Measurements from ENCODE around the gene PIM3.

The PIM3 gene

DNA sequence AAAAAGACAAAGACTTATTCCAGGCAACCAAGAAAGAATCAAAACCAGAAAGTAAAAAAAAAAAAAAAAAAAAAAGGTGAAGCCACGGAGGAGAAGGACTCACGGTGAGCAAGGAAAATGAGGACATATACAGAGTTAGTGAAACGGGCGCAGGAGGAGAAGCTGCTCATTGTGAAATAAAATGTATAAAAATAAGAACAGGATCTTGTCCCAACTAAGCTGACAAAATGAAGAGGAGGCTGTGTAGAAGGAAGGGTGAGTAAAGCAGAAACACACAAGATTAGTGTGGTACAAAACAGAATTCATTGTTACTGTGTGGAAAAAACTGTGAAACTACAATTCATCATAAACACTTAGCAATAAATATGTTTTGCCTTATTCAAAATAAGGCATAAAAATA, 44.3 kb downstream of the PIM3 start:
- Histone ChIP-seq H3K9ac (ENCODE audit: low read length) (no peak overlapping the region), H3K9me3 (ENCODE audit: control insufficient read depth, low read length) (no peaks in the 10 kb centered on the region), H3K27me3 (ENCODE audit: control insufficient read depth, insufficient read depth, low read length) (peaks cover 9% of the 10 kb centered on the region), H3K4me1 (ENCODE audit: control insufficient read depth, insufficient read depth, low read length) (peaks cover 49% of the 10 kb centered on the region), H3K36me3 (ENCODE audit: control insufficient read depth, insufficient read depth, low read length) (no peaks in the 10 kb centered on the region), H3K4me3 (ENCODE audit: low read length) (no peak overlapping the region)

DNA sequence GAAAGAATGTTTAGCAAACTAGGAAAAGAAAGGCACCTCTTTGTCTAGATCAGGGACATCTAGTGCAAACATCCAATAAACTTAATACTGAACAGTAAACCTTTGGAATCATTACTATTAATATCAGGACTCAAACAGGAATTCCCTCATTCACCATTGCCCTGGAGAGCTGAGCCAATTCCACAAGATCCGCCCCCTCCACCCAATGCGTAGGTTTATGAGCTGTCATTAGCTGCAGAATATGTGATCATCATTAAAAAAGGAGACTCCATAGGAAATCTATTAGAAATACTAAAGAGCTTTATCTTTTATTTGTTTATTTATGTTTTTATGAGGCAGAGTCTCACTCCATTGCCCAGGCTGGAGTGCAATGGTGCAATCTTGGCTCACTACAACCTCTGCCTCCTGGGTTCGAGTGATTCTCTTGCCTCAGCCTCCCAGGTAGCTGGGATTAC, 46.5 kb downstream of the PIM3 start:
- no peak overlapping the region for H3K4me3 ChIP-seq (ENCODE audit: low read length)
- peaks cover 45% of the 10 kb centered on the region for H3K4me1 ChIP-seq (ENCODE audit: control insufficient read depth, insufficient read depth, low read length)
- H3K9ac ChIP-seq (ENCODE audit: low read length): no peak overlapping the region
- H3K27me3 ChIP-seq (ENCODE audit: control insufficient read depth, insufficient read depth, low read length): peaks cover 22% of the 10 kb centered on the region
- no peaks in the 10 kb centered on the region for H3K36me3 ChIP-seq (ENCODE audit: control insufficient read depth, insufficient read depth, low read length)
- no peaks in the 10 kb centered on the region for H3K9me3 ChIP-seq (ENCODE audit: control insufficient read depth, low read length)

DNA sequence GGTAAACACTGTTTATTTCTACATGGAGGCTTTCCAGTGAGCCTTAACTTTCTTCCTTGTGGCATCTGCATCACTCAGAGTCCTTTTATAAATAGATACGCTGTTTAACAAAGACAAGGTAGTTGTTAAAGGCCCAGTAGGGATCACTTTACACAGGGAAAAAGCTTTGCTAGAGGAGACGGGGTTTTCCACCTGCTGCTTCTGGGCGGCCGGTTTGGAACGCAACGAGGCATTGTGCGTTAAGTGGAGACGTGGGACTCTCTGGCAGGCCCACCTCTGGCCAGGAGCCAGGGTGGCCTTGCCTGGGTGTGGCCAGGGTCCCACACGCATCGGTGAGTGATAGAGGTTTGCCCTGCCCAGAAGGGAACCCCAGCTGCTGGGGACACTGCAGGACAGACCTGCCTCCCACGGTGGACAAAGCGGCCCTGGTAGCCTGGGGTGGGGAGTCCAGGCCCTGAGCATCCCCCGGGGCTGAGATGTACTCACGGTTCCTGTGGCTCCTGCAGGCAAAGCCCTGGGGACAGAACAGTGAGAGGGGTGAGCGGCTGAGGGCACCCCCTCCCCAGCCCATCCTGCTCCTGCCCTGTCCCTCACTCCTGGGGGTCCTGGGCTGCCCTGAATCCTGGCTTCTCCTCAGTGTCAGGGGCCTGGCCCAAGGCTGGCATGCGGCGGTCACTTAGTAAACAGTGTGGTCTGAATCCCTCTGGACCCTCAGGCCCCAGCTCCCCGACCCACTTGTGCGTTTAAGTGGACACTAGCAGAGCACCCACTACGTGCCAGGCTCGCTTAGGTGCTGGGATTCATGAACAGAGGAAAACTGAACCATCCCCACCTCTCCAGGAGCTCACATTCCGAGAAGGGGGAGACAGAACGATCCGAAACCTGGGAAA, 47.8 kb downstream of the PIM3 start:
- peaks cover 56% of the 10 kb centered on the region for H3K4me1 ChIP-seq (ENCODE audit: control insufficient read depth, insufficient read depth, low read length)
- H3K9me3 ChIP-seq (ENCODE audit: control insufficient read depth, low read length): no peaks in the 10 kb centered on the region
- peak overlapping the region; percentile 28 for H3K9ac ChIP-seq (ENCODE audit: low read length)
- no peak overlapping the region for H3K4me3 ChIP-seq (ENCODE audit: low read length)
- H3K27me3 ChIP-seq (ENCODE audit: control insufficient read depth, insufficient read depth, low read length): peaks cover 32% of the 10 kb centered on the region
- no peaks in the 10 kb centered on the region for H3K36me3 ChIP-seq (ENCODE audit: control insufficient read depth, insufficient read depth, low read length)

DNA sequence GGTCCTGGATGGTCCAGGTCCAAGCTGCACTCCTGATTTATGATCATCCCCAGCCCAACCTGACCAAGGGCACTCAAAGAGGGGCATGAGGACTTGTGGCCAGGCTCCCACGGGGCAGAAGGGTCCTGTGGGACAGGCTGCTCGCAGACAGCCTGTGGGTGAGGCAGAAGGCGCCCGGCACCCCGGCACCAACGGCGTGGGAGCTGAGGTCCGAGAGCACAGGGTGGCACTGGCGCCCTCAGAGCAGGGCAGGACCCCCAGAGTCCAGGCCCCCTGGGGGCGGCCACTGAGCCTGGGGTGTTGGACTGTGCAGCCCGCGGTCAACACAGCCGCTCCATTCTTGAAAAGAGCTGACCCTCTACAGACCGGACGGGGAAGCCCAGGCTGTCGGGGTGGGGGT, 48.7 kb downstream of the PIM3 start:
- Histone ChIP-seq H3K36me3 (ENCODE audit: control insufficient read depth, insufficient read depth, low read length) (no peaks in the 10 kb centered on the region), H3K9ac (ENCODE audit: low read length) (no peak overlapping the region), H3K4me3 (ENCODE audit: low read length) (no peak overlapping the region), H3K27me3 (ENCODE audit: control insufficient read depth, insufficient read depth, low read length) (peaks cover 41% of the 10 kb centered on the region), H3K9me3 (ENCODE audit: control insufficient read depth, low read length) (no peaks in the 10 kb centered on the region), H3K4me1 (ENCODE audit: control insufficient read depth, insufficient read depth, low read length) (peaks cover 60% of the 10 kb centered on the region)

DNA sequence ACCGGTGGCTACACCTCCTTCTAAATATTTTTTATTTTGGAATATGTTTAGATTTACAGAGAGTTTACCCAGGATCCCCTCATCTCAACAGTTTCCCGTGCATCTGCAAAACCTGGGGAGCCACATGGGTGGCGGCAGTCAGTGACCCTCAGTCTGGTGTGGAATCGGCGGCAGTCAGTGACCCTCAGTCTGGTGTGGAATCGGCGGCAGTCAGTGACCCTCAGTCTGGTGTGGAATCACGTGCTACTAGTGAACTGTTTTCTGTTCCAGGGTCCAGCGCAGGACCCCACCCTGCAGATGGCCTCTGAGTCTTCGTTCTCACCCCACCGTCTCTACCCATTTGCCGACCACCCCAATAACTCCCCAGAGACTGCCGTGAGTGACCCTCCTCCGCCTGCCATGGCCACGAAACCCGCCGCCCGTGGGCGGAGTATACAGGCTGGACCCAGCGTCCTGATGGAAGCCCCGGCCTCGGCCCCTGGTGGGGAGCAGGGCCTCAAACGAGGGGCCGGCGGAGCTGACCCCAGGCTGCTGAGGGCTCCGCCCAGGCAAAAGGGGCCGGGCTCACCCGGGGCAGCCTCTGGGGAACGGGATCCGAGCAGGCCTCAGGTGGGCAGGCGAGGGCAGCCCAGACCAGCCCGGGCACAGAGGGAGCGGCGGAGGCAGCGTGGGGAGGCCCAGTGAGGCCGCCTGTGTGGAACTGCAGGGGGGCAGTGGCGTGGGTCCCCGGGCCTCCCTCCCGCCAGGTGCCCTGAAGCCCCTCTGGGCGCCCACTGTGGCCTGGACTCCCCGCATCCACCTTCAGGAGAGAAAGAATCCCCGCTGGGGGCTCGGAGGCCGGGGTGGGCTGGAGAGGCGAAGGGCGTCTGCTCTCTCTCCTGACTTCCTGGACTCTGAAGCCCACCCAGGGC, 49.4 kb downstream of the PIM3 start:
- Histone ChIP-seq H3K27me3 (ENCODE audit: control insufficient read depth, insufficient read depth, low read length) (peaks cover 49% of the 10 kb centered on the region), H3K36me3 (ENCODE audit: control insufficient read depth, insufficient read depth, low read length) (no peaks in the 10 kb centered on the region), H3K4me1 (ENCODE audit: control insufficient read depth, insufficient read depth, low read length) (peaks cover 68% of the 10 kb centered on the region), H3K4me3 (ENCODE audit: low read length) (no peak overlapping the region), H3K9ac (ENCODE audit: low read length) (no peak overlapping the region), H3K9me3 (ENCODE audit: control insufficient read depth, low read length) (no peaks in the 10 kb centered on the region)

DNA sequence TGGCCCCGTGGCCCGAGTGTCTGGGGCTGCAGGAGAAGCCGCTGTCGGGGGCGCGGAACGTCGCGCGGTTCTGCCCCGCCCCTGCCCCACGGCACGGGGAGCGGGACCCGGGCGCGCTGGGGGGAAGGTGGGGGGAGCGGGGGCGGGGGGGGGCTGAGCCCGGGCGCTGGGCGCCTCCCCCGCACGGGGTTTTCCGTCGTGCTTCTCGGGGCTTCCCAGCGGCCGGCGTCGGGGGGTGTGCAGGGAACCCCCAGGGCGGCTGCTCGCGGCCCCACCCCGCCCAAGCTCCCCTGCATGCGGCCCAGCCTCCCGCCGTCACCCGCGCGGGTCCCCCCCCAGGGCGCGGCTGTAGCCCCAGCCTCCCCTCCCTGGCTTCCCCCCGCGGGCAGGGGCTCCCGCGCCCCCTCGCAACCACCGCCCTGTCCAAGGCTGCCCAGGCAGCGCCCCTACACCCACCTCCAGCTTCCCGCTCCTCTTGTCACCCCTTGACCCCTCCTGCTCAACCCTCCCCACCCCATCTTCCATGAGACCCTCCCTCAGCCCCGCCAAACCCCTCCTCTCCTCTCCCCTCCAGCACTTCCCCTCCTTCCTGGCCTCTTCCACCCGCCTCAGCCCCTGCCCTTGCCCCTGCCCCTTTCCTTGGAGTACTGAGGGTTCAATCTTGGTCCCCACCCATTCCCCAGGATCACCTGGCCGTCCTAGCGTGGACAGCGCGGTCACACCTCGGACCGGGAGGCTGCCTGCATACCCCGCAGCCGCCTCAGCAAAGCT, 50.3 kb downstream of the PIM3 start:
- Histone ChIP-seq H3K4me3 (ENCODE audit: low read length) (no peak overlapping the region), H3K4me1 (ENCODE audit: control insufficient read depth, insufficient read depth, low read length) (peaks cover 66% of the 10 kb centered on the region), H3K9ac (ENCODE audit: low read length) (no peak overlapping the region), H3K36me3 (ENCODE audit: control insufficient read depth, insufficient read depth, low read length) (no peaks in the 10 kb centered on the region), H3K27me3 (ENCODE audit: control insufficient read depth, insufficient read depth, low read length) (peaks cover 52% of the 10 kb centered on the region), H3K9me3 (ENCODE audit: control insufficient read depth, low read length) (no peaks in the 10 kb centered on the region)

DNA sequence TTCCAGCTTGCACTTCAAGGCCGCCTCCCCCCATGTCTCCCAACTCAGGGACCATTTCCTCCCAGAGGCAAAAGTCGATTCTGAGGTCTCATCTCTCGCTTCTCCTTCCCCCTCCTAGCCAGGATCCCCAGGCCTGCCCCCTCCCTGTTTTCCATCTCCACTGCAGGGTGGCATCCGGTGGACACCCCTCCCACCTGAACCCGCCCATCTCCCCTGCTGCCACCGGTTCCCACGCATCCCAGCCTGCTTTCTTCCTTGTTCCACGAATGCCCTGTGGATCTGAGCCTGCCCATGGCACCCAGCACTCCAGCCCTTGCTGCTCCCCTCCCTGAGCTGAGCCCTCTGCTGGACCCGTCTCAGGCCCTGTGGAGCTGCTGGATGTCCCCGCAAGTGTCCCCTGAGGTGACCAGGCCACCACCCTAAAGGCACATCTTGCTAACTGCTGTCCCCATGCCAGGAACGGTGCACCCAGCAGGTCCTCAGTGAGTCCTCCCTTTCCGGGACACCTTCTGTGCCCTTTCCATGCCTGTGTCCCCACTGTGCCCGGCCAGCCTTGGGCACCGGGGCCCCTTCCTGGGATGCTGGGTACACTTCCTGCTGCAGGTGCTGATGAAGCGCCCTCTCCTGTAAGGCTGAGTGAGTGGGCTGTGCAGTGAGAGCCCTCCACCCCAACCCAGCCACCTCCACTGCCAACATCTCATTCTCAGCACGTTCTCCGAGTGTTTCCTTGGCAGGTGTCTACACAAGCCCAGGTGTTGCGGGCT, 51.1 kb downstream of the PIM3 start:
- no peak overlapping the region for H3K9ac ChIP-seq (ENCODE audit: low read length)
- H3K4me1 ChIP-seq (ENCODE audit: control insufficient read depth, insufficient read depth, low read length): peaks cover 67% of the 10 kb centered on the region
- no peaks in the 10 kb centered on the region for H3K36me3 ChIP-seq (ENCODE audit: control insufficient read depth, insufficient read depth, low read length)
- no peaks in the 10 kb centered on the region for H3K9me3 ChIP-seq (ENCODE audit: control insufficient read depth, low read length)
- peaks cover 59% of the 10 kb centered on the region for H3K27me3 ChIP-seq (ENCODE audit: control insufficient read depth, insufficient read depth, low read length)
- no peak overlapping the region for H3K4me3 ChIP-seq (ENCODE audit: low read length)

DNA sequence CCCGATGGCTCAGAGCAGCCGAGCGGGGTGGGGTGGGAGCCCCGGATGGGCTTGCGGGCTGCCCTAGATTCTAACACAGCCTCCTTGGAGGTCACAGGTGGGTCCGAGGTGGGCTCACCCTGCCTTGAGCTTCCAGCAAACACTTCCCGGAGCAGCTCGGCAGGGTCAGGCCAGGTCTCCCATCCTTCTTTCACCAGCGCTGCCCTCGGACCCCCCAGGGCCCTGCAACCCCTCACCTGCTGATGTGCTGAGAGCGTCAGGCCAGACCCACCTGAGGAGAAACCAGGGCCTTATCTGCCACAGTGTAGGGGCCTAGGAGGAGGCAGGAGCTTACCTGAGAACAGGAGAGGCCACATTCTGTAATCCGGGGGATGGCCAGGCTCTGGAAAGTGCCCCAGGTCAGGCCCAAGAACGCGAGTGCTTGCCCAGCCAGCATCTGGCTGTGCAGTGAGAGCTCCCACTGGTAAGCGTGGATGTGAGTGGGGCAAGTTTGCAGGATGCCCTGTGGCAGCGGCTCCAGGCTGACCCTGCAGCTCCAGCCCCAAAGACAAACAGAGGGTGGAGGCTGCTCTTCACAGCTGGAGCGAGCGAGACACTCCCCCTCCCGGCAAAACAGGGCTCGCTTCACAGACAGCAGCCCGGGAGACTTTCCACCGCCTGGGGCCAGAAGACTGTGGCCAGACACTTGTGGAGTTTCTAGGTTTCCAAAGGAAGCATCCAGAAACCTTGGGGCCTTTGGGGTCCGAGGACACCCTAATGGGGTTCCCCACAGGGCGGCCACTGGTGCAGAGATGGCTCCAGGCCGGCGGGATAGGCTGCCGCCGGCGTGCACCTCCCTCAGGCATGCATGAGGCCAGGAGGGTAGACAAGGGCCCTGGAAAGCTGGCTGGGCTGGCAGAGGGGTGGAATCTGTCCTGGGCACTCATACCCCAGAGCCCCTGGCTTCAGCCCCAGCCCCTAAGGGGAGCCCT, 51.9 kb downstream of the PIM3 start, which contains the start of gene IL17REL:
Gene IL17REL (minus strand): TSS at position 555 of the 971 bp plus-strand sequence. CDS start 119 bp downstream, at position 436.
- Histone ChIP-seq H3K9ac (ENCODE audit: low read length) (no peak within 1 kb of the TSS), H3K4me3 (ENCODE audit: low read length) (no peak within 1 kb of the TSS)

More for the DNA sequence above, 51.9 kb downstream of the PIM3 start, which contains the start of gene IL17REL:
- Histone ChIP-seq H3K4me1 (ENCODE audit: control insufficient read depth, insufficient read depth, low read length) (peaks cover 66% of the 10 kb centered on the region), H3K27me3 (ENCODE audit: control insufficient read depth, insufficient read depth, low read length) (peaks cover 68% of the 10 kb centered on the region), H3K36me3 (ENCODE audit: control insufficient read depth, insufficient read depth, low read length) (no peaks in the 10 kb centered on the region), H3K9me3 (ENCODE audit: control insufficient read depth, low read length) (no peaks in the 10 kb centered on the region)
